ENCODE measurements around the gene LDLRAP1. TPM values are rescaled to one million over a fixed set of nuclear protein-coding genes. Genes with fewer than 3 reads are reported as not detected.
A peak's percentile ranks its signal among the peaks of the same experiment; 100 is the strongest.

LDLRAP1 gene
- total and polyA plus RNA-seq, 2 of the 4 experiments (the other 2 are of a cell fraction): 4.5 to 14.4 TPM

- Histone ChIP-seq H3K4me2 (ENCODE audit: low read depth, low read length) (peak overlapping the region; percentile 53), H3K56ac (ENCODE audit: extremely low read depth, insufficient read depth, low read length) (no peak overlapping the region), H3K79me1 (ENCODE audit: low read depth in 1 of 2, low read length in 2 of 2) (peaks cover 17 to 33% of the 10 kb centered on the region in 2 experiments), H3K23ac (ENCODE audit: low read depth, low read length) (no peak overlapping the region), H2AK9ac (replicated peaks; ENCODE audit: low read depth, low read length, poor library complexity) (peak overlapping the region; percentile 61), H2BK120ac (ENCODE audit: low read depth, low read length) (no peak overlapping the region), H4K8ac (ENCODE audit: low read depth in 2 of 2, low read length in 2 of 2) (peak overlapping the region; percentile 24 to 60; a peak in 2 of 4 replicates), H3K27me3 (ENCODE audit: control insufficient read depth, insufficient read depth, low read length) (peaks cover 3% of the 10 kb centered on the region; the same call in 1 of the 2 replicates), H3K36me3 (ENCODE audit: control insufficient read depth, insufficient read depth, low read length) (no peaks in the 10 kb centered on the region), H3K27ac (ENCODE audit: insufficient read depth, low read length) (no peak overlapping the region), H2BK5ac (ENCODE audit: low read depth, low read length, poor library complexity, severe bottlenecking) (no peak overlapping the region), H2AK5ac (ENCODE audit: low read depth, low read length) (no peak overlapping the region; the same call in 1 of the 2 replicates), H3K14ac (replicated peaks; ENCODE audit: low read depth, low read length) (no peak overlapping the region), H3K4ac (ENCODE audit: low read depth, low read length) (peak overlapping the region; percentile 47), H3K9me1 (ENCODE audit: insufficient read depth, low read length) (peaks cover 6% of the 10 kb centered on the region; the same call in 1 of the 2 replicates), H4K5ac (ENCODE audit: low read depth, low read length) (no peak overlapping the region), H3K9ac (ENCODE audit: low read depth, low read length) (no peak overlapping the region), H3K18ac (ENCODE audit: low read depth, low read length) (no peak overlapping the region), H4K91ac (ENCODE audit: insufficient read depth, low read depth, low read length) (no peak overlapping the region), H3K9me3 (ENCODE audit: control insufficient read depth, insufficient read depth, low read length) (no peaks in the 10 kb centered on the region), H4K20me1 (ENCODE audit: insufficient read depth, low read length) (no peaks in the 10 kb centered on the region; the same call in 1 of the 2 replicates), H2BK20ac (ENCODE audit: low read depth, low read length) (no peak overlapping the region), H2BK15ac (ENCODE audit: low read depth, low read length) (no peak overlapping the region), H2AFZ (replicated peaks; ENCODE audit: low read length, poor library complexity) (peak overlapping the region; percentile 86), H3K4me1 (ENCODE audit: control insufficient read depth, insufficient read depth, low read length) (peaks cover 8% of the 10 kb centered on the region), H3K4me3 (ENCODE audit: insufficient read depth, low read depth, low read length) (peak overlapping the region; percentile 26)
- DNase-seq (no peak), ATAC-seq (ENCODE audit: low read depth) (no peak)
- ChIA-PET CTCF (interaction anchor here (0.8 kb wide), 1 partner anchor 13 kb away, joined by 5 read pairs; no protein-coding TSS in a partner anchor), POLR2A (ENCODE audit: unreplicated experiment) (no interaction called here)
- peak; percentile 22 for TF ChIP-seq RCOR1 (IDR thresholded peaks at IDR 0.05; ENCODE audit: insufficient replicate concordance, low read length)
- TF ChIP-seq, protein P1, sequence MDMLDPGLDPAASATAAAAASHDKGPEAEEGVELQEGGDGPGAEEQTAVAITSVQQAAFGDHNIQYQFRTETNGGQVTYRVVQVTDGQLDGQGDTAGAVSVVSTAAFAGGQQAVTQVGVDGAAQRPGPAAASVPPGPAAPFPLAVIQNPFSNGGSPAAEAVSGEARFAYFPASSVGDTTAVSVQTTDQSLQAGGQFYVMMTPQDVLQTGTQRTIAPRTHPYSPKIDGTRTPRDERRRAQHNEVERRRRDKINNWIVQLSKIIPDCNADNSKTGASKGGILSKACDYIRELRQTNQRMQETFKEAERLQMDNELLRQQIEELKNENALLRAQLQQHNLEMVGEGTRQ (IDR thresholded peaks at IDR 0.05; ENCODE audit: low read depth, low read length): no peak
- TF ChIP-seq, protein P2, sequence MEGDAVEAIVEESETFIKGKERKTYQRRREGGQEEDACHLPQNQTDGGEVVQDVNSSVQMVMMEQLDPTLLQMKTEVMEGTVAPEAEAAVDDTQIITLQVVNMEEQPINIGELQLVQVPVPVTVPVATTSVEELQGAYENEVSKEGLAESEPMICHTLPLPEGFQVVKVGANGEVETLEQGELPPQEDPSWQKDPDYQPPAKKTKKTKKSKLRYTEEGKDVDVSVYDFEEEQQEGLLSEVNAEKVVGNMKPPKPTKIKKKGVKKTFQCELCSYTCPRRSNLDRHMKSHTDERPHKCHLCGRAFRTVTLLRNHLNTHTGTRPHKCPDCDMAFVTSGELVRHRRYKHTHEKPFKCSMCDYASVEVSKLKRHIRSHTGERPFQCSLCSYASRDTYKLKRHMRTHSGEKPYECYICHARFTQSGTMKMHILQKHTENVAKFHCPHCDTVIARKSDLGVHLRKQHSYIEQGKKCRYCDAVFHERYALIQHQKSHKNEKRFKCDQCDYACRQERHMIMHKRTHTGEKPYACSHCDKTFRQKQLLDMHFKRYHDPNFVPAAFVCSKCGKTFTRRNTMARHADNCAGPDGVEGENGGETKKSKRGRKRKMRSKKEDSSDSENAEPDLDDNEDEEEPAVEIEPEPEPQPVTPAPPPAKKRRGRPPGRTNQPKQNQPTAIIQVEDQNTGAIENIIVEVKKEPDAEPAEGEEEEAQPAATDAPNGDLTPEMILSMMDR (conservative IDR thresholded peaks at IDR 0.05; ENCODE audit: low read depth, low read length): no peak
- no peak for TF ChIP-seq MXI1 (IDR thresholded peaks at IDR 0.05; ENCODE audit: borderline replicate concordance, low read depth, low read length)
- TF ChIP-seq SMC3 (IDR thresholded peaks at IDR 0.05; ENCODE audit: low read depth, low read length): no peak
- no peak for TF ChIP-seq CEBPB (IDR thresholded peaks at IDR 0.05; ENCODE audit: low read depth, low read length)
- WGBS, 2 experiments (ENCODE audit: extremely low coverage in 2 of 2, insufficient read length in 1 of 2): no CpG with 5 or more reads among the region's 7 CpGs
- in situ Hi-C loops (cut with MboI; ENCODE audit: low sequenced_read_pairs): no loop called here
- BruUV-seq (replicated peaks): no TSS peak
- dilution Hi-C loops (cut with HindIII; ENCODE audit: low sequenced_read_pairs, unreplicated experiment): no loop called here
- intact Hi-C loops (cut with micrococcal nuclease): no loop called here
Observed at GRCh38 chr1:25543005-25543424, 391 bp upstream of the LDLRAP1 start.
